Myocyte (in vitro differentiated cells): ENCODE data around the gene RAD17. TPM values are rescaled to one million over a fixed set of nuclear protein-coding genes. Genes with fewer than 3 reads are reported as not detected.
"Not testable (repeated sequence)": the region's sequence is repeated elsewhere in the genome, so short reads cannot be mapped to it uniquely, and the experiment has no call there.

Experiments
- DNase-seq: peaks from one replicate; pipeline ENCODE4 v3.0.0-alpha.2; 2012; ENCODE audit warnings: low read depth
- polyA plus RNA-seq: library from polyadenylated mRNA; unstranded; fragments of >200 nt; gene quantifications from one replicate; pipeline ENCODE4 v1.2.1, GENCODE V29; 2012; ENCODE audit warnings: missing spikeins
- total RNA-seq: library from RNA; depleted of rRNA; stranded (reverse); fragments of >200 nt; gene quantifications from 2 replicates; pipeline ENCODE4 v1.2.3, GENCODE V29; 2014

Gene RAD17
- 30.6 and 40.4 TPM in 2 replicates for total RNA-seq
- polyA plus RNA-seq: 15.2 TPM

- DNase-seq: peak; percentile 93
Measured at GRCh38 chr5:69369340-69370121, at the start of gene RAD17, which contains the start of the genes AK6 and TAF9. RAD17 (plus strand) TSS chr5:69369818; CDS start chr5:69372209, 2,391 bp downstream. AK6 (minus strand) TSS chr5:69369520; CDS start chr5:69369490, 30 bp downstream. TAF9 (minus strand) TSS chr5:69369520; CDS start chr5:69365737, 3,783 bp downstream.

- no peak for DNase-seq
Measured at GRCh38 chr5:69326365-69326764, 43.3 kb upstream of the RAD17 start.

GRCh38 chr5:69329905-69330489, 39.6 kb upstream of the RAD17 start:
- DNase-seq: no peak

DNA sequence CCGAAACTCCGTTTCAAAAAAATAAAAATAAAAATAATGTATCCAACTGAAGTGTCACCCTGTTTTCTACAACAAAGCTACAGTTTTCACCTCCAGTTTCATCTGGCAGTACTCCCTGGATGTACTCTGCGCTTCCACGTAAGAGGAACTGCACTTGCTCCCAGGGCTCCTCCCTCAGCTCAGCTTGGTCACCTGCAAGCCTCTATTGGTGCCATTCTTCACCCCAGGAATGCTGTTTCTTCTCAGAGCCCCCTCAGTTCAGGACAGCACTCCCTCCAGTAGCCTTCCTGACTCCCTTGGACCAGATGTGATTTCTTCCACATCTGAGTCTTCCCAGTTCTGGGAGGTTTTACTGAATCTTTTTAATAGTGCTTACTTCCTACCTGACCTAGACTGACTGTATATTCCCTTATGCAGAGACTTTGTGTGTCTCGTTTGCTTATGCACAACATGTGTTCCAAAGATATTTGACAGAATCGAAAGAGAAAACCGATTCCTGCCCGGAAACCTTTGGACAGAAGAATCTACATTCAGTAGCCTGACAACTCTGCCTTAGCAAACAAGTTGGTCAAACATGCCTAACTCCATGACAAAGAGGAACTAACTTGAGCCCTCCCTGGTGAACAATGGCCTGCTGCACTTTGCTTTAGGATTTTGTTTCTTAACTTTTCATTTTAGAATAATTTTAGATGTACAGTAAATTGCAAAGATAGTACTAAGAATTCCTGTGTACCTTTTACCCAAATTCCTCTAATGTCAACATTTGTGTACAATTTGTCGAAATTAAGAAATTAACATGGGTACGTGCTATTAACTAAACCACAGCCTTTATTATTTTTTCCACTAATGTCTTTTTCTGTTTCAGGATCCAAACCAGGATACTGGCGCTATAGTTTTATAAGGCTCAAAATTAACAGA, 37.8 kb upstream of the RAD17 start:
- DNase-seq: no peak

DNA sequence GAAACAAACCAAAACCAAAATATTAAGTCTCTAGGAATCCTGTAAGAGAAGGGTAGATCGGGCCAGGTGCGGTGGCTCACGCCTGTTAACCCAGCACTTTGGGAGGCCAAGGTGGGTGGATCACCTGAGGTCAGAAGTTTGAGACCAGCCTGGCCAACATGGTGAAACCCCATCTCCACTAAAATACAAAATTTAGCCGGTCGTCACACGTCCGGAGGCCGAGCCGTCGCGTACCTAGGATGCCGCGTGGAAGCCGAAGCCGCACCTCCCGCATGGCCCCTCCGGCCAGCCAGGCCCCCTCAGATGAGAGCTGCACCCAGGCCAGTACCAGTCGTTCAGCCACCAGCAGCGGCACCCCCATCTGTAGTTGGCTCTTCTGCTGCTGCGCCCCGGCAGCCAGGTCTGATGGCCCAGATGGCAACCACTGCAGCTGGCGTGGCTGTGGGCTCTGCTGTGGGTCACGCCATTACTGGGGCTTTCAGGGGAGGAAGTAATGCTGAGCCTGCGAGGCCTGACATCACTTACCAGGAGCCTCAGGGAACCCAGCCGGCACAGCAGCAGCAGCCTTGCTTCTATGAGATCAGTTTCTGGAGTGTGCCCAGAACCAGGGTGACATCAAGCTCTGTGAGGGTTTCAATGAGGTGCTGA, 35.8 kb upstream of the RAD17 start:
- DNase-seq: not testable (repeated sequence)

DNA sequence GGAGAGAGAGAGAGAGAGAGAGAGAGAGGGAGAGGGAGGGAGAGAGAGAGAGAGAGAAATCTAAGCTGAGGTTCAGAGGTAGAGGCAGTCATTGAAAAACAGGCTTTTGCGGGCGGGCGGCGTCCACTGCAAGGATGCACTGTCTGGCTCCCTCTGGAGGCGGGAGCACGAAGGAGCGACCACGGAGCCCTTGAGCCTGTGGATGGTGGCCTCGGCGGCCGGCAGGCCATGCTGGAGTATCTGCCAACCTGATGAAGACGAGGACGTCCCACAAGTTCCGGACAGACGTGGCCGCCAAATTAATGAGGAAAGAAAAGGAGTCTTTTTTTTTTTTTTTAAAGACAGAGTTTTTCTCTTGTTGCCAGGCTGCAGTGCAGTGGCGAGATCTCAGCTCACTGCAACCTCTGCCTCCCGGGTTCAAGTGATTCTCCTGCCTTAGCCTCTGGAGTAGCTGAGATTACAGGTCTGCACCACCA, 34.8 kb upstream of the RAD17 start:
- peak; percentile 82 for DNase-seq

GRCh38 chr5:69335341-69335935, 34.2 kb upstream of the RAD17 start:
- no peak for DNase-seq

GRCh38 chr5:69341520-69342161, 28.0 kb upstream of the RAD17 start:
- no peak for DNase-seq

DNA sequence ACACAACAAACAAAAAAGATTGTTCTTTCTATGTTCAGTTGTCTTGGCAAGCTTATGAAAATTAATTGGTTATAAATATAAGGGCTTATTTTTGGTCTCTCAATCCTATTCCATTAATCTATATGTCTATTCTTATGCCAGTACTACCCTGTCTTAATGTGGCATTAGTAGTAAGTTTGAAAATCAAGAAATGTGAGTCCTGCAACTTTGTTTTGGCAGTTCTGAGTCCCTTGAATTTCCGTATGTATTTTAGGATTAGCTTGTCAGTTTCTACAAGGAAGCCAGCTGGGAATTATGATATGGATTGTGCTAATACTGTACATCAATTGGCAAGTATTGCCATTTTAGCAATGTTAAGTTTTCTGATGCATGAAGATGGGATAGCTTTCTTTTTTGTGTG, 26.5 kb upstream of the RAD17 start:
- DNase-seq: no peak

DNA sequence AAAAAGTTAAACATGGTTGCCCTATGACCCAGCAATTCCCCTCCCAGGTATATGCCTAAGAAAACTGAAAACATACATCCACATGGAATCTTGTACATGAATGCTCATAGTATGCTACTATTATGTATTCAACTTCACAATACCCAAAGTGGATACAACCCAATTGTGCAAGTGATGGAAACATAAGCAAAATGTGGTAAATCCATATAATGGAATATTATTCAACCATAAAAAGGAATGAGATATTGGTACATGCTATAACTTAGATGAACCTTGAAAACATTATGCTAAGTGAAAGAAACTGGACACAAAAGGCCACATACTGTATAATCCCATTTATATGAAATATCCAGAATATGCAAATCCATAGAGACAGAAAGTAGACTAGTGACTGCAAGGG, 19.0 kb upstream of the RAD17 start:
- no peak for DNase-seq

DNA sequence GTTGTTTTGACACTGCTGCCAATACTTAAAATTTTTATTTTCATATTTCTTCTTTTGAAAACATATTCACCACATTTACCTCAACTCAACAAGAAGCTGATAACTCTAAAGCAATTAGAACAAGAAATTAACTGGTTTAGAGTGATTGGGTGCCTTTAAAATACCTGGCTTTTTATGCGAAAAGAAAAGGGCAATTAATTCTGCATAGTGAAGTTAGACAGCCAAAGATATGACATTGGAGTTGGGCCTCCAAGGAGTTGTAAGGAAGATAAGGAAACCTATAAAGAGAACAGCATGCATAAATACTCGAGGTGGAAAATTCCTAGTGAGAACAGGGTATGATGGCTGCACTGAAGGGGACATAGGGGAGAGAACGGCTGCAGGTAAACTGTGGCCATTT, 9.9 kb upstream of the RAD17 start:
- DNase-seq: no peak

DNA sequence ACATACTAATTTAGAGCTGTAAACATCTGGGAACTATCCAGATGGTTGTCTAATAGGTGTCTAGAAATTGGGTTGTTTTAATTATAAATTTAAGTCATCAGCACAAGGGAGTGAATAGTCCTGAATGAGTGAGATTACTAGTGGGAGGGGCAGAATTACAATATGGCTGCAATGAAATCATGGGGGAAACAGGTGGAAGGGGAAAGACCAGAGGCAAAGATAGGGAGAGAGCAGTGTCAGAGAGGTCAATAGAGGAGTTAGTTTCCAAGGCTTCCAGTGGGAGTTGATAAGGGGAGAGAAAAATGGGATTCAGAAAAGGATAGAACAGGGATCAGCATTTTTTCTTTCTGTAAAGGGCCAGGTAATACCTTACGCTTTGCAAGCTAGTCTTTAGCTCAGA, 9.2 kb upstream of the RAD17 start:
- no peak for DNase-seq

DNA sequence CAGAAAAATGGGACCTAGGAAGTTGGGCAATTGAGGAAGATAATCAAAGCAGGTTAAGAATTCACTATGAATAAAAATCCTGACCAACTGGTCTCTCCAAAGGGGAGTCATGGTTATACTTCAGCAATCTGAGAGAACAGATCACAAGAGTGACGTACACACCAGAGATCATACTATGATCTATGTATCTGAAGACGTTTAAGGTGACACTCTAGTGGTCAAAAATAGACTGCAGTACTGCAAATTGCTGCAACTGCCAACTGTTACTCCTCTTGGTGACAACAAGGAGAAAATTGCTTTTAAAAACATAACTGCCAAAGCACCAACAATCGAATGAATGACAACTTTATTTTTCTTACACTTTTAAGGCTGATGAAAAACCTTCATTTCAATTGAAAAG, 5.2 kb upstream of the RAD17 start:
- DNase-seq: peak; percentile 10

DNA sequence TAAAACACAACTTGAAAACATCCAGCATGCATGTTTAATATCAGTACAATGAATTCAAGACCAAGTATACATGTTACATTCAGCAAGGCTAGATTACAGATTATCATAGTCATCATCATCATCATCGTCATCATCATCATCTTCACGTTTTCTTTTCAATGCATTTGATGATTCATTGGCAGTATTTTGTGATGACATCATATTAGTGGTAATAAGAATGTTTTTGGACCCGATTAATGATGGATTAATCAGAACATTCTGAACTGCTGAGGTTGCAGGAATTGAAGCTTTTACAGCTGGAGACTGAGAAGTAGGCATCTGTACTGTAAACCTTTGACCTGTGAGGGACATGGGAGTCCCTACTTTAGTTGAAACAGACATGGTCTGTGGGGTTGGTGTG, 4.8 kb upstream of the RAD17 start:
- no peak for DNase-seq

DNA sequence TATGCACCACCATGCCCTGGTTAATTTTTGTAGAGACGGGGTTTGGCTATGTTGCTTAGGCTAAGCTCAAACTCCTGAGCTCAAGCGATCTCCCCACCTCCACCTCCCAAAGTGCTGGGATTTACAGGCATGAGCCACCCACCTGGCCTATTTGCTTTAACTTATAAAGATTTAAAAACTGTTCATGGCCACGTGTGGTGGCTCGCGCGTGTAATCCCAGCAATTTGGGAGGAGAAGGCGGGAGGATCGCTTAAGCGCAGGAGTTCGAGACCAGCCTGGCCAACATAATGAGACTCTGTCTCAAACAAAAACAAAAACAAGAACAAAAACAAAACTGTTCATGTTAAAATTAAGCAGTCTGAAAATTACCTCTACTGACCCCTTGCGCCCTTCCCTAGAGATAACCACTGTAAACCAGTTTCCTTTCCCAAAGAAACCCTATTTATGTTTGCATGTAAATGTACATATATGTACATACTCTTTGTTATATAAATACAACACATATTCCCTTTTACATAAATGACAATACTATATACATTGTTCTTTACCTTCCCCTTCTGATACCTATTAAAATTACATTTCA, 1.8 kb upstream of the RAD17 start:
- no peak for DNase-seq

GRCh38 chr5:69368458-69369339, 919 bp upstream of the RAD17 start:
- peak; percentile 8 for DNase-seq

- DNase-seq: not testable (repeated sequence)
Measured at GRCh38 chr5:69370335-69370734, 717 bp downstream of the RAD17 start.

DNA sequence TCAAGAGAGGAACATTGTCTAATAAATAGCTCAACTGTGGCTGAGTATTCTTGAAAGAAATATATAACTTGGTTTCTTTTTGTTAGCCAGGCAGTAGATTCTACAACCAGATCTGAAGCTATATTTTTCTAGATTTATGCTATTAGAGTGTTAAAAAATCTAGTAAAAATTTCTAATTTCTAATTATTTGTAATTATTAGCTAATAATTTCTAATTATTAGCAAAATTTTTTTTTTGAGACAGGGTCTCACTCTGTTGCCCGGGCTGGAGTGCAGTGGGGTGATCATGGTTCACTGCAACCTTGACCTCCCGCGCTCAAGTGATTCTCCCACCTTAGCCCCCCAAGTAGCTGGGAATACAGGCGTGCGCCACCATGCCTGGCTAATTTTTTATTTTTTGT, 2.8 kb downstream of the RAD17 start:
- no peak for DNase-seq
